ENCODE results near the gene DUSP9.

DNA sequence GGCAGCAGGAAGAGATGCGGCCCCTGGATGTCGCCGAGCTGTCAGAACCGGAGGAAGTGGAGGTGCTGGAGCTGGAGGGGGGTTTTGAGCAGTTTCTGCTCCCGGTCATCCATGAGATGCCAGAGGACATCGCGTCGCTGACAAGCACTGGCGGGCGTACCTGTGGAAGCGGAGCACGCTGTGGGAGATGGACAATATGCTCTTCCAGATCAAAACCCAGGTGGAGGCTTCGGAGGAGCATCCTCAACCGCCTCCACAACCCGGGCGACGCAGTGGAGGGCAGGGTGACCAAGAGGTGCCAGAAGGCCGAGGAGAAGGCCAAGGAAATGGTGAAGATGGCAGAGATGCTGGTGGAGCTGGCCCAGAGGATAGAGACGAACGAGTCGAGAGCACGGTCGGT, 40.5 kb upstream of the DUSP9 start:
- TF ChIP-seq, protein P1, sequence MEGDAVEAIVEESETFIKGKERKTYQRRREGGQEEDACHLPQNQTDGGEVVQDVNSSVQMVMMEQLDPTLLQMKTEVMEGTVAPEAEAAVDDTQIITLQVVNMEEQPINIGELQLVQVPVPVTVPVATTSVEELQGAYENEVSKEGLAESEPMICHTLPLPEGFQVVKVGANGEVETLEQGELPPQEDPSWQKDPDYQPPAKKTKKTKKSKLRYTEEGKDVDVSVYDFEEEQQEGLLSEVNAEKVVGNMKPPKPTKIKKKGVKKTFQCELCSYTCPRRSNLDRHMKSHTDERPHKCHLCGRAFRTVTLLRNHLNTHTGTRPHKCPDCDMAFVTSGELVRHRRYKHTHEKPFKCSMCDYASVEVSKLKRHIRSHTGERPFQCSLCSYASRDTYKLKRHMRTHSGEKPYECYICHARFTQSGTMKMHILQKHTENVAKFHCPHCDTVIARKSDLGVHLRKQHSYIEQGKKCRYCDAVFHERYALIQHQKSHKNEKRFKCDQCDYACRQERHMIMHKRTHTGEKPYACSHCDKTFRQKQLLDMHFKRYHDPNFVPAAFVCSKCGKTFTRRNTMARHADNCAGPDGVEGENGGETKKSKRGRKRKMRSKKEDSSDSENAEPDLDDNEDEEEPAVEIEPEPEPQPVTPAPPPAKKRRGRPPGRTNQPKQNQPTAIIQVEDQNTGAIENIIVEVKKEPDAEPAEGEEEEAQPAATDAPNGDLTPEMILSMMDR (IDR thresholded peaks at IDR 0.05; ENCODE audit: poor library complexity, severe bottlenecking) = no peak
- TF ChIP-seq POLR2AphosphoS5 (IDR thresholded peaks at IDR 0.05) (no peak), MXI1 (conservative IDR thresholded peaks at IDR 0.05; ENCODE audit: poor library complexity, severe bottlenecking) (no peak)
- TF ChIP-seq, protein P2, sequence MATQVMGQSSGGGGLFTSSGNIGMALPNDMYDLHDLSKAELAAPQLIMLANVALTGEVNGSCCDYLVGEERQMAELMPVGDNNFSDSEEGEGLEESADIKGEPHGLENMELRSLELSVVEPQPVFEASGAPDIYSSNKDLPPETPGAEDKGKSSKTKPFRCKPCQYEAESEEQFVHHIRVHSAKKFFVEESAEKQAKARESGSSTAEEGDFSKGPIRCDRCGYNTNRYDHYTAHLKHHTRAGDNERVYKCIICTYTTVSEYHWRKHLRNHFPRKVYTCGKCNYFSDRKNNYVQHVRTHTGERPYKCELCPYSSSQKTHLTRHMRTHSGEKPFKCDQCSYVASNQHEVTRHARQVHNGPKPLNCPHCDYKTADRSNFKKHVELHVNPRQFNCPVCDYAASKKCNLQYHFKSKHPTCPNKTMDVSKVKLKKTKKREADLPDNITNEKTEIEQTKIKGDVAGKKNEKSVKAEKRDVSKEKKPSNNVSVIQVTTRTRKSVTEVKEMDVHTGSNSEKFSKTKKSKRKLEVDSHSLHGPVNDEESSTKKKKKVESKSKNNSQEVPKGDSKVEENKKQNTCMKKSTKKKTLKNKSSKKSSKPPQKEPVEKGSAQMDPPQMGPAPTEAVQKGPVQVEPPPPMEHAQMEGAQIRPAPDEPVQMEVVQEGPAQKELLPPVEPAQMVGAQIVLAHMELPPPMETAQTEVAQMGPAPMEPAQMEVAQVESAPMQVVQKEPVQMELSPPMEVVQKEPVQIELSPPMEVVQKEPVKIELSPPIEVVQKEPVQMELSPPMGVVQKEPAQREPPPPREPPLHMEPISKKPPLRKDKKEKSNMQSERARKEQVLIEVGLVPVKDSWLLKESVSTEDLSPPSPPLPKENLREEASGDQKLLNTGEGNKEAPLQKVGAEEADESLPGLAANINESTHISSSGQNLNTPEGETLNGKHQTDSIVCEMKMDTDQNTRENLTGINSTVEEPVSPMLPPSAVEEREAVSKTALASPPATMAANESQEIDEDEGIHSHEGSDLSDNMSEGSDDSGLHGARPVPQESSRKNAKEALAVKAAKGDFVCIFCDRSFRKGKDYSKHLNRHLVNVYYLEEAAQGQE (IDR thresholded peaks at IDR 0.05; ENCODE audit: borderline replicate concordance) = no peak

All from neural cell (in vitro differentiated cells).